ENCODE measurements around the gene SH3TC1. TPM values are rescaled to one million over a fixed set of nuclear protein-coding genes. Genes with fewer than 3 reads are reported as not detected.

The SH3TC1 gene
- total RNA-seq, 1 donor from 2014 or later = 18.9 TPM

DNA sequence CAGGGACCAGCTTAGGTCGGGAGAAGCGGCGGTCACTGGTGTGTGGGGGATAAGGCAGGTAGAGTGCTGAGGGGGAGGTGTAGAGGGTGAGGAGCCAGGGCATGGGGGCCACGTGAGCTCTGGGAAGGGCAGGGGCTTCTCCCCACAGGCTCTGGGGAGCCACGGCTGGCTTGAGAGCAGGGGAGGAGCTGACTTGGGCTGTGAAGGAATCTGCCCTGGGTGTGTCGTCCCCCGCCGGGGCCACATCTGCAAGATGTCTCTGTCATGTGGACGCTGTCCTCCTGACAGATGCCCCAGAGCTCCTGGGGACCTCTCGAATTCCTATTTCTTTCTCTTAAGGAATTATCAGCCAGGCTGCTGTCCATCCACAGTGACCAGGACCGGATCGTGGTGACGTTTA lies 15.0 kb downstream of the SH3TC1 start:
- Histone ChIP-seq H3K4me3 (ENCODE audit: low read depth, low read length) (no peak overlapping the region), H3K36me3 (ENCODE audit: control insufficient read depth, insufficient read depth, low read length) (no peaks in the 10 kb centered on the region), H3K27me3 (ENCODE audit: control insufficient read depth, insufficient read depth, low read length) (no peaks in the 10 kb centered on the region)
- TF ChIP-seq, protein P1, sequence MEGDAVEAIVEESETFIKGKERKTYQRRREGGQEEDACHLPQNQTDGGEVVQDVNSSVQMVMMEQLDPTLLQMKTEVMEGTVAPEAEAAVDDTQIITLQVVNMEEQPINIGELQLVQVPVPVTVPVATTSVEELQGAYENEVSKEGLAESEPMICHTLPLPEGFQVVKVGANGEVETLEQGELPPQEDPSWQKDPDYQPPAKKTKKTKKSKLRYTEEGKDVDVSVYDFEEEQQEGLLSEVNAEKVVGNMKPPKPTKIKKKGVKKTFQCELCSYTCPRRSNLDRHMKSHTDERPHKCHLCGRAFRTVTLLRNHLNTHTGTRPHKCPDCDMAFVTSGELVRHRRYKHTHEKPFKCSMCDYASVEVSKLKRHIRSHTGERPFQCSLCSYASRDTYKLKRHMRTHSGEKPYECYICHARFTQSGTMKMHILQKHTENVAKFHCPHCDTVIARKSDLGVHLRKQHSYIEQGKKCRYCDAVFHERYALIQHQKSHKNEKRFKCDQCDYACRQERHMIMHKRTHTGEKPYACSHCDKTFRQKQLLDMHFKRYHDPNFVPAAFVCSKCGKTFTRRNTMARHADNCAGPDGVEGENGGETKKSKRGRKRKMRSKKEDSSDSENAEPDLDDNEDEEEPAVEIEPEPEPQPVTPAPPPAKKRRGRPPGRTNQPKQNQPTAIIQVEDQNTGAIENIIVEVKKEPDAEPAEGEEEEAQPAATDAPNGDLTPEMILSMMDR (IDR thresholded peaks at IDR 0.05; ENCODE audit: insufficient read depth, low read length, poor library complexity, severe bottlenecking) = no peak
- DNase-seq (ENCODE audit: low read depth) = no peak

DNA sequence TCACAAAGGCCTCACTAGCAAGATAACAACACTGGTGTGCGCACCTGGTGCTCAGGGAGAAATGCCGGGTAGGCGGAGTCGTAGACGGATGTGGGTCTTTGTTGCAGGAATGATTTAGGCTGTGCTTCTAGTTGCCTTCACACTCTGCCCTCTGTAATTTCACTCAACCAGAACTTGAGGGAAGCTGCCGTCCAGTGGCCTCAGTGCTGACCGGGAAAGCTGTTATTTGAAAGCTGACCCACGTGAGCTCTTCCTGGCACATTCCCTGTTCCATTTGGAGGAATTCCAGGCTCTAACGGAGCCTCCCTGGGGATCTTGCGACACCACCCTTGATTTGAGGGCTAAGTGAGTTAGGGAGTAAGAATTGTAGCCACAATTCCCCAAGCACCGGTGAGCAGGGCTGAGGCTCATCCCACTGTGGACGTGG lies 15.9 kb downstream of the SH3TC1 start:
- H3K27me3 ChIP-seq (ENCODE audit: control insufficient read depth, insufficient read depth, low read length) = no peaks in the 10 kb centered on the region
- TF ChIP-seq, protein P1 (IDR thresholded peaks at IDR 0.05; ENCODE audit: insufficient read depth, low read length, poor library complexity, severe bottlenecking) = no peak
- DNase-seq (ENCODE audit: low read depth) = peak; percentile 51
- H3K4me3 ChIP-seq (ENCODE audit: low read depth, low read length) = no peak overlapping the region
- no peaks in the 10 kb centered on the region for H3K36me3 ChIP-seq (ENCODE audit: control insufficient read depth, insufficient read depth, low read length)

DNA sequence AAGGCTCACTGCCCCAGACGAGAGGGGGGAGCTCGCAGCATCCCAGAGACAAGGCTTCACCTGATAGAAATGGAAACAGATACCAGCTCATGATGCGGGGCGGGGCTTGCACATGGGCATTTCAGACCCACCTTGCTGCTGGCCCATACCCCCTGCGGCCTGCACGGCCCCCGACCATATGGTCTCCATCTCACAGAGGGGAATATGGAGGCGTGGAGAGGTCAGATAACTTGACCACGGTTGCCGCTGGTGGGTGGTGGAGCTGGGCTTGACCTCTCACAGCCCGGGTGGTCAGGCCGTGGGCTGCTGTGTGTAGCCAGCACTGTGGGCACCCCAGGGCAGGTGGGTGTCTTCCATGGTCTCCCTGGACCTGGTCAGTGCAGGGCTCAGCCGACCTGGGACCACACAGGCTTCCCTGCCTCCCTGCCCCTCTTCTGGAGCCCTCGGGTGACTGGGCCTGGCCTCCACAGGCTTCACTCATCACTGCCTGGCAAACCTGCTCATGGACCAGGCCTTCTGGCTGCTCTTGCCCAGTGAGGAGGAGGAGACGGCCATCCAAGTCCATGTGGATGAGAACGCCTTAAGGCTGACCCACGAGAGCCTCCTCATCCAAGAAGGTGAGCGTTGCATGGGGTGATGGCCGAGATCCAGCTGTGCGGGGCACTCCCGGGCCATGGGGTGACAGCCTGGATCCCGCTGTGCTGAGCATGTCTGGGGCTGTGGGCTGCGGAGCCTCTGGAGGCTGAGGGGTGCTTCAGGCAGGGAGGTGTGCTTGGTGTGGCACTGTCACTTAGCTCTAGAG lies 16.8 kb downstream of the SH3TC1 start:
- no peaks in the 10 kb centered on the region for H3K36me3 ChIP-seq (ENCODE audit: control insufficient read depth, insufficient read depth, low read length)
- no peaks in the 10 kb centered on the region for H3K27me3 ChIP-seq (ENCODE audit: control insufficient read depth, insufficient read depth, low read length)
- TF ChIP-seq, protein P1 (IDR thresholded peaks at IDR 0.05; ENCODE audit: insufficient read depth, low read length, poor library complexity, severe bottlenecking) = no peak
- no peak overlapping the region for H3K4me3 ChIP-seq (ENCODE audit: low read depth, low read length)
- no peak for DNase-seq (ENCODE audit: low read depth)

DNA sequence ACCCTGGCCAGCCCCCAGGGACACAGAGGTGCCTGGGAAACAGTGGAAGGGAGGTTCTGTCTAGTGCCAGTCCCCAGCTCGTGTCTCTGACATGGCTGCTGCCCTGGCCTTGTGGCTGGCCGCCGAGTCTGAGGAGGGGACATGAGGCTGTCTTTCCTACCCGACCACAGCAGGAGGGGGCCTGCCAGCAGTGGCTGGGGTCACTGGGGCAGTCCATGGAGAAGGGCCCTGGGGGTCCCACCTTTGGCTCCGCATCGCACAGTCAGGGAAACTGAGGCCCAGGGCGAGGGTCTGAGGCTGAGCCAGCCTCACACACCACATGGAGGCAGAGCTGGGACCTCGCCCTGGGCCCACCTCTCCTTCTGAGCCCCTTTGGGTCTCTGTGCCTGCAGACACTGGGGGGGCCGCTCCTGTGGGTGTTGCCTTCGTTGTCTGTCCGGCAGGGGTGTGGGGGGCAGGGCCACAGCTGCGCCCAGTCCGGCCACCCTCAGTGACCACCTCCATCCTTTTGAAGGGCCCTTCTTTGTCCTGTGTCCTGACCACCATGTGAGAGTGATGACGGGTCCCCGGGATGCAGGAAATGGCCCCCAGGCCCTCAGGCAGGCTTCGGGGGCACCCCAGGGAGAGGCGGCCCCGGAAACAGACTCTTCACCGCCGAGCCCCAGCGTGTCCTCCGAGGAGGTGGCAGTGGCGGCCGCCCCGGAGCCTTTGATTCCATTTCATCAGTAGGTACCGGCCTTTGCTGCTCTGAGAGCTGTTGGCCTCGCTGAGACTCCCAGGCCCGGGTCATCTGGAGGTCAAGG lies 17.6 kb downstream of the SH3TC1 start:
- no peak overlapping the region for H3K4me3 ChIP-seq (ENCODE audit: low read depth, low read length)

DNA sequence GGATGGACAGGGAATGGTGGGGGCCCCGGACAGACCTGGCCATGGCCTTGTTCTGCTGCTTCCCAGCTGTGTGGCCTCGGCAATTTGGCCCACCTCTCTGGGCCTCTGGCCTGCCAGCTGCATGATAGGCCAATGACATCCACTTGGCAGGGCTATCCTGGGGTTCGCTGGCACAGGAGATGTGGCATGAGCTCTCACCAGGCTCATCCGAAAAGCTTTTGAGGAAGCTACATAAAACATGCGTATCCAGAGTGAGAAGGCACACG lies 18.1 kb downstream of the SH3TC1 start:
- TF ChIP-seq, protein P1 (IDR thresholded peaks at IDR 0.05; ENCODE audit: insufficient read depth, low read length, poor library complexity, severe bottlenecking) = no peak
- no peak for DNase-seq (ENCODE audit: low read depth)
- Histone ChIP-seq H3K27me3 (ENCODE audit: control insufficient read depth, insufficient read depth, low read length) (no peaks in the 10 kb centered on the region), H3K36me3 (ENCODE audit: control insufficient read depth, insufficient read depth, low read length) (no peaks in the 10 kb centered on the region), H3K4me3 (ENCODE audit: low read depth, low read length) (no peak overlapping the region)

More for the DNA sequence above, 17.6 kb downstream of the SH3TC1 start:
- H3K36me3 ChIP-seq (ENCODE audit: control insufficient read depth, insufficient read depth, low read length) = no peaks in the 10 kb centered on the region
- TF ChIP-seq, protein P1 (IDR thresholded peaks at IDR 0.05; ENCODE audit: insufficient read depth, low read length, poor library complexity, severe bottlenecking) = no peak
- DNase-seq (ENCODE audit: low read depth) = no peak
- H3K27me3 ChIP-seq (ENCODE audit: control insufficient read depth, insufficient read depth, low read length) = no peaks in the 10 kb centered on the region
